Nephron progenitor cell (in vitro differentiated cells): ENCODE results near the gene OSBP2.
"Not testable (repeated sequence)": the region's sequence is repeated elsewhere in the genome, so short reads cannot be mapped to it uniquely, and the experiment has no call there.

Experiments used
- DNase-seq: peaks from one replicate; pipeline ENCODE4 v3.0.0; 2021
- H3K27ac Mint-ChIP-seq: 2 replicates; pipeline ENCODE4 v1.8.0; 2021; ENCODE audit warnings: mild to moderate bottlenecking, moderate library complexity, mixed read lengths
- H3K27me3 Mint-ChIP-seq: 2 replicates; pipeline ENCODE4 v1.8.0; 2021; ENCODE audit warnings: mild to moderate bottlenecking, low read depth, mixed read lengths; ENCODE audit not compliant: poor library complexity
- H3K36me3 Mint-ChIP-seq: 2 replicates; pipeline ENCODE4 v1.8.0; 2021; ENCODE audit warnings: low read depth, mixed read lengths
- H3K4me1 Mint-ChIP-seq: 2 replicates; pipeline ENCODE4 v1.8.0; 2021; ENCODE audit warnings: mixed read lengths
- H3K4me3 Mint-ChIP-seq: 2 replicates; pipeline ENCODE4 v1.8.0; 2021; ENCODE audit warnings: mild to moderate bottlenecking, moderate library complexity, mixed read lengths
- H3K9me3 Mint-ChIP-seq: 2 replicates; pipeline ENCODE4 v1.8.0; 2021; ENCODE audit warnings: mild to moderate bottlenecking, moderate library complexity, mixed read lengths
- CTCF ChIP-seq: fragments of 200-600 bp; sonication (generic); IDR thresholded peaks from 2 replicates; pipeline ENCODE4 v1.5.0; 2021; ENCODE audit warnings: antibody characterized with exemption

OSBP2 gene

GRCh38 chr22:30705710-30706651 lies 11.3 kb downstream of the OSBP2 start:
- Mint-ChIP-seq H3K4me1 (peaks cover 18% of the 10 kb centered on the region), H3K27ac (no peak overlapping the region), H3K36me3 (no peaks in the 10 kb centered on the region), H3K4me3 (no peak overlapping the region), H3K9me3 (peaks cover 9% of the 10 kb centered on the region), H3K27me3 (peaks cover 13% of the 10 kb centered on the region)
- no peak for TF ChIP-seq CTCF
- DNase-seq, result no peak

- H3K4me3 Mint-ChIP-seq, H3K27me3 Mint-ChIP-seq, H3K27ac Mint-ChIP-seq, DNase-seq, H3K36me3 Mint-ChIP-seq, H3K9me3 Mint-ChIP-seq: not testable (repeated sequence)
- peaks cover 25% of the 10 kb centered on the region for H3K4me1 Mint-ChIP-seq
These were observed 15.3 kb downstream of the OSBP2 start for GRCh38 chr22:30709980-30710379.

GRCh38 chr22:30712094-30712493 lies 17.4 kb downstream of the OSBP2 start:
- peaks cover 2% of the 10 kb centered on the region for H3K27me3 Mint-ChIP-seq

GRCh38 chr22:30714062-30714461 lies 19.4 kb downstream of the OSBP2 start:
- DNase-seq, result no peak
- no peak overlapping the region for H3K4me3 Mint-ChIP-seq
- peaks cover 2% of the 10 kb centered on the region for H3K27me3 Mint-ChIP-seq
- TF ChIP-seq CTCF, result no peak
- no peaks in the 10 kb centered on the region for H3K36me3 Mint-ChIP-seq
- H3K9me3 Mint-ChIP-seq, result peaks cover 8% of the 10 kb centered on the region
- H3K4me1 Mint-ChIP-seq, result peaks cover 14% of the 10 kb centered on the region
- no peak overlapping the region for H3K27ac Mint-ChIP-seq

More at GRCh38 chr22:30712094-30712493, 17.4 kb downstream of the OSBP2 start:
- no peak overlapping the region for H3K27ac Mint-ChIP-seq
- H3K9me3 Mint-ChIP-seq, result peaks cover 9% of the 10 kb centered on the region
- H3K4me3 Mint-ChIP-seq, result no peak overlapping the region
- H3K36me3 Mint-ChIP-seq, result no peaks in the 10 kb centered on the region
- H3K4me1 Mint-ChIP-seq, result peaks cover 8% of the 10 kb centered on the region
- DNase-seq, result no peak
- TF ChIP-seq CTCF, result no peak

GRCh38 chr22:30717331-30717921 lies 22.8 kb downstream of the OSBP2 start:
- no peak for DNase-seq
- no peaks in the 10 kb centered on the region for H3K36me3 Mint-ChIP-seq
- peaks cover 3% of the 10 kb centered on the region for H3K27me3 Mint-ChIP-seq
- H3K4me3 Mint-ChIP-seq, result no peak overlapping the region
- H3K9me3 Mint-ChIP-seq, result no peaks in the 10 kb centered on the region
- no peak overlapping the region for H3K27ac Mint-ChIP-seq
- TF ChIP-seq CTCF, result no peak
- peaks cover 9% of the 10 kb centered on the region for H3K4me1 Mint-ChIP-seq

- no peaks in the 10 kb centered on the region for H3K9me3 Mint-ChIP-seq
- peaks cover 3% of the 10 kb centered on the region for H3K27me3 Mint-ChIP-seq
- TF ChIP-seq CTCF, result no peak
- H3K36me3 Mint-ChIP-seq, result no peaks in the 10 kb centered on the region
- H3K4me3 Mint-ChIP-seq, result no peak overlapping the region
- no peak for DNase-seq
- no peak overlapping the region for H3K27ac Mint-ChIP-seq
- H3K4me1 Mint-ChIP-seq, result peaks cover 9% of the 10 kb centered on the region
These were observed 23.3 kb downstream of the OSBP2 start for GRCh38 chr22:30717952-30718351.
